GM23248 (cell line): Measurements from ENCODE around the gene TMEM163.

ENCODE experiments used
- EZH2 ChIP-seq: fragments of 200-600 bp; sonication (generic); IDR thresholded peaks from 2 replicates; pipeline ENCODE4 v1.6.1; 2018; ENCODE audit warnings: antibody characterized with exemption, mild to moderate bottlenecking; ENCODE audit not compliant: insufficient read depth, poor library complexity, severe bottlenecking
- EZH2phosphoT487 ChIP-seq: fragments of 200-600 bp; sonication (generic); IDR thresholded peaks from 2 replicates; pipeline ENCODE4 v1.6.1; 2018; ENCODE audit warnings: antibody characterized with exemption, moderate library complexity, mild to moderate bottlenecking, low read depth; ENCODE audit not compliant: insufficient read depth

GRCh38 chr2:134493797-134494196, 225.0 kb downstream of the TMEM163 start:
- TF ChIP-seq EZH2phosphoT487 (no peak), EZH2 (no peak)
